GM08714 (cell line): ENCODE measurements around the gene ITPRID1.
"Not testable (repeated sequence)": the region's sequence is repeated elsewhere in the genome, so short reads cannot be mapped to it uniquely, and the experiment has no call there.

Source experiments
- H3K4me3 ChIP-seq: fragments of 200-500 bp; sonication (Bioruptor generic); 2 replicates; pipeline ENCODE4 v1.5.1; 2014; ENCODE audit warnings: mild to moderate bottlenecking, low read length, inconsistent platforms
- ZNF274 ChIP-seq: IDR thresholded peaks from 2 replicates; pipeline ENCODE4 v1.6.1; 2012; ENCODE audit warnings: mild to moderate bottlenecking, low read depth, low read length

The ITPRID1 gene

DNA sequence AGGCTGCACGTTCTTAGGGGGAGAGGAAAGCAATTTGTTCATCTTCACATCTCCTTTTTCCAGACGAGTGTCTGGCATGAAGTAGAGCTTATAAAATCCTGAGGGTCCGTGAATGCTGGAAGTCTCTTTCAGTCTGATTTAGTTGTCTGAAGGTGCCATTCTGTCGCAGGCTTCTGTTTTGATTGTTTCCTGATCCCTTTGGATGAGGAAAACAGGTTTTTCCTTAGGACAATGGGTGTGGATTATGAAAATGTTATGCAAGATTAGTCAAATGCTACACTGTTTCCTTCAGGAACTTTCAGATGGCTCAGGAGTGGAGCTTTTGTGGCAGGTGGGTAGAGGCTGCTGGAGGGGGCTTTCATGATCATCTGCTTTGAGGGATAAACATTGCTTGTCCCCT, at the start of gene ITPRID1:
Gene ITPRID1, plus strand, starts transcription at position 301 of the 400 bp plus-strand sequence. CDS start 38,935 bp downstream, outside the sequence.
- TF ChIP-seq ZNF274 = no peak

GRCh38 chr7:31464601-31465000, 49.3 kb upstream of the ITPRID1 start:
- no peak for TF ChIP-seq ZNF274
- no peak overlapping the region for H3K4me3 ChIP-seq

More for the DNA sequence above, at the start of gene ITPRID1:
- H3K4me3 ChIP-seq = no peak within 1 kb of the TSS

- no peak for TF ChIP-seq ZNF274
- H3K4me3 ChIP-seq = no peak overlapping the region
Measured at GRCh38 chr7:31465285-31465684, 48.6 kb upstream of the ITPRID1 start.

- H3K4me3 ChIP-seq = no peak overlapping the region
- TF ChIP-seq ZNF274 = no peak
Measured at GRCh38 chr7:31466036-31466435, 47.9 kb upstream of the ITPRID1 start.

- H3K4me3 ChIP-seq = not testable (repeated sequence)
Measured at GRCh38 chr7:31470883-31471282, 43.0 kb upstream of the ITPRID1 start.

GRCh38 chr7:31475368-31475767, 38.5 kb upstream of the ITPRID1 start:
- no peak for TF ChIP-seq ZNF274
- no peak overlapping the region for H3K4me3 ChIP-seq

DNA sequence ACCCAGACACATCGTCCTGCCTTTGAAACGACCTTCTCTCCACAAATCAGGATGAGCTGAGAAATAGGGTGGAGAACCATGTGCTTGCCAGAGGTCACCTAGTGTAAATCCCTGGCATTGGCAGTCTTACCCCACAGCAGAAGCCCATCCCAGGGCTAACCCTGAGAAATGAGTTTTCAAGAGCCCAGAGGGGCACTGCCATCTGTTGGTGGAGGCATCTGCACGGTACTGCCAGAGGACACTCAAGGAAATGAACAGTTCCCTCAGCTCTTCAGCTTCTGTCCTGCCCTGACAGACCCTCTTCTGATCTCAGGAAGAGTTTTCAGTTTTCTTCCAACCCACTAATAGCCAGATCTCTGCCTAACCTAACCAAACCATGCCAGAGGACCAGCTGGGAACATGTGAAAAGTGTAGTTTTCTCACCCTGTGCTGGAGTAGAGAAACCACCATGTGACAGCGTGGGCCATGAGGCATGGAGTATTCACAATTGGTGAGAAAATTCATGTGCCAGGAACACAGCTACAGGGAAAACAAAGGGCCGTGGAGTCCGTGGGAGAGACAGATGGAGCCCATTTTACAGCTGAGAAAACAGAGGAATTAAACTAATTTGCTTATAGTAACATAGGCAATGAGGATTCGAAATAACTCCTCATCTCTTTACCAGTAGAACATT, 37.7 kb upstream of the ITPRID1 start:
- TF ChIP-seq ZNF274 = no peak
- H3K4me3 ChIP-seq = no peak overlapping the region

GRCh38 chr7:31476941-31477677, 36.8 kb upstream of the ITPRID1 start:
- TF ChIP-seq ZNF274 = no peak
- H3K4me3 ChIP-seq = no peak overlapping the region

- no peak overlapping the region for H3K4me3 ChIP-seq
- TF ChIP-seq ZNF274 = no peak
Measured at GRCh38 chr7:31478018-31478417, 35.9 kb upstream of the ITPRID1 start.

GRCh38 chr7:31478721-31479120, 35.2 kb upstream of the ITPRID1 start:
- H3K4me3 ChIP-seq = no peak overlapping the region
- no peak for TF ChIP-seq ZNF274

DNA sequence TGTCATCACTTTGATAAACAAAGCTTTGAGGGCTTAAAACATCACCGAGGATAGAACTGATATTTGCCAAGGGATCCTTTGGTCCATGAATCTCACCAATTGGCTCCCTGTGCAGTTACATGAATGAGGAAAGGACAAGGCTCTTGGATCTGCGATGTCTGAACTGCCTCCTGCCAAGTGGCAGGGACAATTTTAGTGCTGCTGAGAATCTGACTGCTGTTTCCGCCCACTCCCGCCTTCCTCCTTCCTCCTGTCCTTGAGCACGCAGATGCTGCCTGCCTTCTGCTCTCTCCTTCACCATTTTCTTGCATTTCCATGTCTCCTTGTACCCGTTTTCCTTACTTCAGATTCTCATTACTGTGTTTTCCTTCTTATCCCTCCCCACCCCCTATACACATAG, 26.8 kb upstream of the ITPRID1 start:
- H3K4me3 ChIP-seq = no peak overlapping the region
- TF ChIP-seq ZNF274 = no peak

GRCh38 chr7:31487476-31487875, 26.4 kb upstream of the ITPRID1 start:
- no peak for TF ChIP-seq ZNF274
- no peak overlapping the region for H3K4me3 ChIP-seq

- H3K4me3 ChIP-seq = no peak overlapping the region
- TF ChIP-seq ZNF274 = no peak
Measured at GRCh38 chr7:31488562-31489203, 25.2 kb upstream of the ITPRID1 start.

GRCh38 chr7:31490796-31491314, 23.0 kb upstream of the ITPRID1 start:
- H3K4me3 ChIP-seq = no peak overlapping the region
- TF ChIP-seq ZNF274 = no peak

DNA sequence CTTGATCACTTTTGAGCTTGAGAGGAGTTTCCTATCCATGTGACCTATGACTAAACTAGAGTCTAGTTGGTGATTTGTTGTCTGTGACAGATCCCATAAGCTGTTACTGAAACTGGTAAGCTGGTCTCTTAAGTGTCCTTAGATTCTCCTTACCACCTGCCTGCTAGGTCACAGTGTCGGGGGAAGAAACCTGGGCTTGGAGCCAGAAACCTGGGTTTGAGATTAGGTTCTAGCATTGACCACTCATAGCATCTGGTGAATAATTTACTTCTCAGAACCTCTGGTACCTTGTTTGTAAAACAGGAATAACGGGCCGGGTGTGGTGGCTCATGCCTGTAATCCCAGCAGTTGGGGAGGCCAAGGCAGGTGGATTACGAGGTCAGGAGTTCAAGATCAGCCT, 21.8 kb upstream of the ITPRID1 start:
- TF ChIP-seq ZNF274 = no peak
- H3K4me3 ChIP-seq = no peak overlapping the region
